HCT116 (cell line): ENCODE measurements around the gene ZGPAT. TPM values are rescaled to one million over a fixed set of nuclear protein-coding genes. Genes with fewer than 3 reads are reported as not detected.

Experiments used
- ATAC-seq: fragments of 200-7000 bp; cut with Tn5 transposase; 2 replicates; pipeline ENCODE4 v1.9.1; 2020; ENCODE audit warnings: mild to moderate bottlenecking, moderate library complexity
- BruUV-seq: library from RNA; stranded (reverse); fragments of 400-500 nt; replicated peaks from 2 replicates; lab custom pipeline; 2021; lab: Mats Ljungman, UMichigan
- CTCF ChIA-PET: fragments of 300-600 bp; sonication (Branson Sonifier 250); formaldehyde crosslinking; loops from one replicate; lab custom pipeline; 2021; ENCODE audit warnings: antibody characterized with exemption; lab: Charles Lee
- POLR2A ChIA-PET: fragments of 300-600, 350-600 bp; sonication (Branson Sonifier 250); formaldehyde crosslinking; loops from one replicate; lab custom pipeline; 2021; ENCODE audit warnings: antibody characterized with exemption; lab: Charles Lee
- RAD21 ChIA-PET, 2 experiments: fragments of 300-600 bp; sonication (Branson Sonifier 250); formaldehyde crosslinking; loops; one replicate each; lab custom pipeline; 2023; ENCODE audit warnings: low total read pairs in 2 of 2; ENCODE audit not compliant: uncharacterized antibody in 2 of 2, unreplicated experiment in 2 of 2, low non-redundant PET in 1 of 2; lab: Charles Lee
- DNase-seq: peaks from one replicate; pipeline ENCODE4 v3.0.0-alpha.2; 2010; ENCODE audit warnings: low read depth, low spot score
- H2AFZ ChIP-seq: fragments of 200-600 bp; shearing (Covaris generic), sonication (generic); 2 replicates; pipeline ENCODE4 v1.6.1; 2017; ENCODE audit warnings: low read depth, mixed run types, mixed read lengths, antibody characterized with exemption, low read length; ENCODE audit not compliant: poor library complexity, severe bottlenecking
- H3K27ac ChIP-seq: 2 replicates; pipeline ENCODE4 v1.5.1; 2012; ENCODE audit warnings: low read depth, low read length
- H3K27me3 ChIP-seq: fragments of 200-600 bp; sonication (generic); 2 replicates; pipeline ENCODE4 v1.6.1; 2016; ENCODE audit warnings: mixed run types, low read length, mixed read lengths; ENCODE audit not compliant: insufficient read depth
- H3K36me3 ChIP-seq, 2 experiments: fragments of 200-500 bp in 1 of 2; fragments of 200-600 bp in 1 of 2; sonication (Bioruptor generic) in 1 of 2; sonication (generic) in 1 of 2; 2 replicates each; pipeline versions ENCODE4 v1.5.1 to v1.6.1; 2014 to 2016; ENCODE audit warnings: low read length in 2 of 2, inconsistent platforms in 1 of 2, mixed read lengths in 1 of 2, mixed run types in 1 of 2; ENCODE audit not compliant: insufficient read depth in 2 of 2, control insufficient read depth in 1 of 2
- H3K4me1 ChIP-seq, 2 experiments: fragments of 200-600 bp in 1 of 2; sonication (generic) in 1 of 2; 2 replicates each; pipeline versions ENCODE4 v1.5.1 to v1.6.1; 2012 to 2017; ENCODE audit warnings: low read length in 2 of 2, inconsistent platforms in 1 of 2, mild to moderate bottlenecking in 1 of 2, mixed read lengths in 1 of 2, mixed run types in 1 of 2, moderate library complexity in 1 of 2; ENCODE audit not compliant: insufficient read depth in 2 of 2, control insufficient read depth in 1 of 2
- H3K4me2 ChIP-seq: fragments of 200-600 bp; sonication (generic); 2 replicates; pipeline ENCODE4 v1.6.1; 2017; ENCODE audit warnings: mixed run types, low read length, mixed read lengths
- H3K4me3 ChIP-seq, 2 experiments: fragments of 200-600 bp in 1 of 2; sonication (generic) in 1 of 2; replicated peaks in 1 of 2; 2 replicates each; pipeline ENCODE4 v1.5.1; 2011 to 2016; ENCODE audit warnings: low read length in 2 of 2, control low read depth in 1 of 2, low read depth in 1 of 2, mild to moderate bottlenecking in 1 of 2, mixed read lengths in 1 of 2, mixed run types in 1 of 2
- H3K79me2 ChIP-seq: fragments of 200-600 bp; sonication (generic); 2 replicates; pipeline ENCODE4 v1.6.1; 2017; ENCODE audit warnings: mild to moderate bottlenecking, mixed run types, low read length, moderate library complexity, mixed read lengths; ENCODE audit not compliant: insufficient read depth
- H3K9ac ChIP-seq: fragments of 200-600 bp; sonication (generic); 2 replicates; pipeline ENCODE4 v1.6.1; 2016; ENCODE audit warnings: low read length, mixed read lengths
- H3K9me2 ChIP-seq: fragments of 200-600 bp; sonication (generic), shearing (Covaris generic); 2 replicates; pipeline ENCODE4 v1.6.1; 2017; ENCODE audit warnings: mixed run types, mild to moderate bottlenecking, moderate library complexity; ENCODE audit not compliant: insufficient read depth
- H3K9me3 ChIP-seq, 2 experiments: fragments of 200-500 bp in 1 of 2; fragments of 200-600 bp in 1 of 2; sonication (Bioruptor generic) in 1 of 2; sonication (generic) in 1 of 2; 2 replicates each; pipeline ENCODE4 v1.6.1; 2014 to 2017; ENCODE audit warnings: low read length in 2 of 2, mixed read lengths in 2 of 2, inconsistent platforms in 1 of 2, low read depth in 1 of 2, mild to moderate bottlenecking in 1 of 2, mixed run types in 1 of 2, moderate library complexity in 1 of 2; ENCODE audit not compliant: control insufficient read depth in 1 of 2, insufficient read depth in 1 of 2
- H4K20me1 ChIP-seq: fragments of 200-600 bp; sonication (generic), shearing (Covaris generic); 2 replicates; pipeline ENCODE4 v1.6.1; 2017; ENCODE audit warnings: mixed run types, mild to moderate bottlenecking, moderate library complexity; ENCODE audit not compliant: insufficient read depth
- ATF3 ChIP-seq: IDR thresholded peaks from 2 replicates; pipeline ENCODE4 v1.6.1; 2012
- CBX3 ChIP-seq: IDR thresholded peaks from 2 replicates; pipeline ENCODE4 v1.6.1; 2012; ENCODE audit warnings: low read depth
- CTCF ChIP-seq, 3 experiments: fragments of 200-600 bp in 1 of 3; sonication (generic) in 1 of 3; IDR thresholded peaks in 2 of 3; conservative IDR thresholded peaks in 1 of 3; 2 replicates each; pipeline ENCODE4 v1.5.1; 2012 to 2017; ENCODE audit warnings: low read depth in 2 of 3, low read length in 2 of 3, antibody characterized with exemption in 1 of 3, borderline replicate concordance in 1 of 3, control low read depth in 1 of 3, mild to moderate bottlenecking in 1 of 3, mixed read lengths in 1 of 3, mixed run types in 1 of 3, moderate library complexity in 1 of 3; ENCODE audit not compliant: insufficient read depth in 1 of 3
- EGR1 ChIP-seq: IDR thresholded peaks from 2 replicates; pipeline ENCODE4 v1.6.1; 2012; ENCODE audit warnings: low read depth
- EZH2phosphoT487 ChIP-seq: fragments of 200-600 bp; IDR thresholded peaks from 2 replicates; pipeline ENCODE4 v1.6.1; 2018; ENCODE audit warnings: antibody characterized with exemption, borderline replicate concordance
- FOSL1 ChIP-seq: IDR thresholded peaks from 2 replicates; pipeline ENCODE4 v1.6.1; 2012; ENCODE audit warnings: low read depth
- POLR2A ChIP-seq: IDR thresholded peaks from 2 replicates; pipeline ENCODE4 v1.7.0; 2011; ENCODE audit warnings: borderline replicate concordance; ENCODE audit not compliant: insufficient read depth, insufficient read length; ENCODE audit errors: extremely low read depth
- POLR2AphosphoS5 ChIP-seq: IDR thresholded peaks from 2 replicates; pipeline ENCODE4 v1.6.1; 2011; ENCODE audit warnings: mild to moderate bottlenecking, low read depth, low read length, moderate library complexity
- REST ChIP-seq: IDR thresholded peaks from 2 replicates; pipeline ENCODE4 v1.6.1; 2012; ENCODE audit warnings: low read depth
- SRF ChIP-seq: IDR thresholded peaks from 2 replicates; pipeline ENCODE4 v1.6.1; 2012; ENCODE audit warnings: low read depth
- YY1 ChIP-seq: IDR thresholded peaks from 2 replicates; pipeline ENCODE4 v1.6.1; 2011; ENCODE audit warnings: low read length, low read depth, moderate library complexity, mild to moderate bottlenecking; ENCODE audit not compliant: insufficient replicate concordance; ENCODE audit errors: extremely low read depth
- ZBTB33 ChIP-seq: IDR thresholded peaks from 2 replicates; pipeline ENCODE4 v1.6.1; 2011; ENCODE audit warnings: mild to moderate bottlenecking, low read length, moderate library complexity; ENCODE audit not compliant: insufficient replicate concordance; ENCODE audit errors: extremely low read depth
- ZFX ChIP-seq: fragments of 450-650 bp; IDR thresholded peaks from 2 replicates; pipeline ENCODE4 v1.6.1; 2017
- intact Hi-C: fragments of 100-400 bp; cut with micrococcal nuclease; formaldehyde crosslinking; loops from 2 replicates; pipeline ENCODE4 v1.10.0; 2022
- total RNA-seq: library from RNA; stranded (reverse); gene quantifications from one replicate; pipeline ENCODE4 v1.2.1, GENCODE V29; 2021; ENCODE audit not compliant: unreplicated experiment

The ZGPAT gene
- total RNA-seq, 1 experiment from 2014 or later: 30.6 TPM

GRCh38 chr20:63744574-63745423 is 37.0 kb downstream of the ZGPAT start:
- Histone ChIP-seq H3K4me2 (no peak overlapping the region), H3K4me3 (no peak overlapping the region), H3K27ac (no peak overlapping the region), H4K20me1 (no peaks in the 10 kb centered on the region), H3K9me3 (no peaks in the 10 kb centered on the region), H3K9me2 (no peaks in the 10 kb centered on the region), H2AFZ (no peak overlapping the region), H3K36me3 (peaks cover 3 to 23% of the 10 kb centered on the region in 2 experiments; a peak in 2 of 4 replicates), H3K9ac (no peak overlapping the region), H3K79me2 (peaks cover 18% of the 10 kb centered on the region), H3K27me3 (no peaks in the 10 kb centered on the region), H3K4me1 (peaks cover 7 to 13% of the 10 kb centered on the region in 2 experiments; a peak in 3 of 4 replicates)
- RAD21 ChIA-PET: no interaction called here
- BruUV-seq: no TSS peak
- DNase-seq (no peak), ATAC-seq (no peak)
- no peak for TF ChIP-seq EZH2phosphoT487
- no peak for TF ChIP-seq CBX3
- no peak for TF ChIP-seq FOSL1
- no peak for TF ChIP-seq REST
- TF ChIP-seq EGR1: no peak
- no peak for TF ChIP-seq POLR2AphosphoS5
- TF ChIP-seq ZFX: no peak
- TF ChIP-seq ZBTB33: no peak
- TF ChIP-seq POLR2A: no peak
- no peak for TF ChIP-seq YY1
- no peak for TF ChIP-seq ATF3
- TF ChIP-seq CTCF (IDR thresholded peaks at IDR 0.05 in 2 of 3, conservative IDR thresholded peaks at IDR 0.05 in 1 of 3; ENCODE audit: borderline replicate concordance in 1 of 3, insufficient read depth in 1 of 3, low read depth in 2 of 3, low read length in 2 of 3): no peak
- TF ChIP-seq SRF: no peak
- POLR2A ChIA-PET: no interaction called here
- intact Hi-C loops: no loop called here
- CTCF ChIA-PET: no interaction called here
